ENCODE measurements around the gene SLC35F6.
"Not testable (repeated sequence)": the region's sequence is repeated elsewhere in the genome, so short reads cannot be mapped to it uniquely, and the experiment has no call there.

The SLC35F6 gene

DNA sequence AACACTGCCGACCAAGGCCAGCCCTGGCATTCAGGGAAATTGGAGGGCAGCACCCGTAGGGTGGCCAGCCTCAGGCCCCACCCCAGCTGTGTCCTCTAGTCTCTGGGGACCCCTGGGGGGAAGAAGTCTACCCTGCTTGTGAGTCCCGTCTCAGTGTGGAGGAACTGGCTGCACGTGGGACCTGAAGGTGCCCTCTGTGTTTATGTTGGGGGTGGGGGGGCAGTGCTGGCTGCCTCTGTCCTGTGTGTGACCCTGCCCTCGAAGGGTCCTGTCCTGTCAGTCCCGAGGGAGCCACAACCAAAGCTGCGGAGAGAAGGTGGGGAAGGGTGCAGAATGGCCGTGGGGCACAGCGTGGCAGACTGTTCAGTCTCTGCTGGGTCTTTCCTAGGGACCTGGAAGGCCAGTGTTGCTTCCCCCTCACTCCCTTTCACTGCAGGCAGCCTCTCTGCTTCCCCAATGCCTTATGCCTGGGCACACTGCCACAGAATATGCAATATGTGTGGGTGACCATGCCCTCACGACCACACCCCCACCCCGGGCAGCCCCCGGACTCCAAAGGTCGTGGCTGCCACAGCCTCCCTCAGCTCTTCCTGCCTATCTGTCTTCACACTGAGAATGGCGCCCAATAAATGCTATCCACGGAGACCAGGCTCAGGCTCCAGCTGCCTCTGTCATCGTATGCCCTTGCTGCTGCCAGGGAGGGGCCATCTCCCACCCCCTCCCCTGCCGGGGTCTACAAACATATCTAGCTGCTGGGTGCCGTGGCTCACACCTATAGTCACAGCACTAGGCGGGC is 33.3 kb upstream of the SLC35F6 start:
- no peak for DNase-seq (ENCODE audit: low spot score)

- no peak for DNase-seq (ENCODE audit: low spot score)
Observed at GRCh38 chr2:26731714-26732113, 32.4 kb upstream of the SLC35F6 start.

DNA sequence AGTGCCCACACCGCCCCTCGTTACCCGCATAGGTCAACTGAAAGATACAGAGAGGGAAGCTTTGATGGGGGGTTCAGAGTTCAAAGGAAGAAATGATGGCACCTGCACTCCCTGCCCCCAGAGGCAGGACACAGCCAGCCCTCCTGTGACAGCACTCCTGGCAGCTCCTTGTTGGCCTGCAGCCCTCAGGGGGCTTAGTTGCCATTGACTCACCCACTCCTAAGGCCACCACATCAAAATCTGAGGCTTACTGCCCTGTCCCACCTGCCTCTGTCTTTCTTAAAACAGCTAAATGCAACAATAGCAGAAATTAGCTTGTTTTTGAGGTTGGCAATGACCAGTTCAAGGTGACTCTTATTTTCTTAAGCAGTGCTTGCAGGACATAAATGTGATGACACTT is 31.6 kb upstream of the SLC35F6 start:
- DNase-seq (ENCODE audit: low spot score), result no peak

GRCh38 chr2:26733413-26733812 is 30.7 kb upstream of the SLC35F6 start:
- DNase-seq (ENCODE audit: low spot score), result no peak

DNA sequence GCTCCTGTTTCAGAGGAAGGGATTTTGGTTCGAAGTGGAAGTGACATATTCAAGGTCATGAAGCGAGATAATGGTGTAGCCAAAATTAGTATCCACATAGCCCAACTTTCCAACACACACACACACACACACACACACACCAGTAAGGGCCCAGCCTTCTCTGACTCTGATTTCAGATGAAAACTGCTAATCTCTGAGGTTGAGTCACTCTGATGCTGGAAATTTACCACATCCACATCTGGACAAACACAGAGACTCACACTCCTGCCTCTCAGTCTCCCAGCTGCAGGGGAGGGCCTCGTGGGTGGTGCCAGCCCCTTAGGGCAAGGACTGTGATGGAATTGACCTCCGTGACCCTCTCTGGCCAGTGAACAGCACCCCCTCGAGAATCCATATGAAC is 29.0 kb upstream of the SLC35F6 start:
- DNase-seq (ENCODE audit: low spot score), result no peak

DNA sequence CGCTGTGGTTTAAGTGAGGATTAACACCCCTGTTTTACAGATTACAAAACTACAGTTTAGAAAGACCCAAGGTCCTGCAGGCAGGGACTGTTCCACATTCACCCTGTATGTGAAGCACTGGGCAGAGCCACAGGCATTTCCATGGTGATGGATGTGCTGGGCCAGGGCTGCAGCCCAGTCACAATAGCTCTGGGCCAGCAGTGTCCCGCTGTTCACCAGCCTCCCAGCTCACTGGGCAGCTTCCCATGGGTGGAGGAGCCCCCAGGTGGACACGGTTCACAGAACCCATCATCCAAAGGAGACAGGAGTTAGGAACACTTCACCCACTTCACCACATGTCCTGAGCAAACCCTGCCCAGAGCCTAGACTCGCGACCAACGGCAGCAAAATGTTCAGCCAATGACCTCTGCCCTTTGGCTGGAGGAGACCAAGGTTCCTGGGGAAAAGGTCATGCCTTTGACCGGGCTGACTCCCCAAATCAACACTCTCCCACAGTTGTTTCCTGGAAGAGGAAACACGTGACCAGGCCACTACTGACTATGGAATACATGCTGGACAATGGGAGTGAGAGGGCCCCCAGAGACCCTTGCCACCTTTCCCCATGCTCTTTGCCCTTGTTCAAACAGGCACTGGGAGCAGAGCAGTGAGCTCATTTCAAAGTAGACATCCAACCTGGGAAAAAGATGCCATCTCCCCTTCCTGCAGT is 28.0 kb upstream of the SLC35F6 start:
- no peak for DNase-seq (ENCODE audit: low spot score)

DNA sequence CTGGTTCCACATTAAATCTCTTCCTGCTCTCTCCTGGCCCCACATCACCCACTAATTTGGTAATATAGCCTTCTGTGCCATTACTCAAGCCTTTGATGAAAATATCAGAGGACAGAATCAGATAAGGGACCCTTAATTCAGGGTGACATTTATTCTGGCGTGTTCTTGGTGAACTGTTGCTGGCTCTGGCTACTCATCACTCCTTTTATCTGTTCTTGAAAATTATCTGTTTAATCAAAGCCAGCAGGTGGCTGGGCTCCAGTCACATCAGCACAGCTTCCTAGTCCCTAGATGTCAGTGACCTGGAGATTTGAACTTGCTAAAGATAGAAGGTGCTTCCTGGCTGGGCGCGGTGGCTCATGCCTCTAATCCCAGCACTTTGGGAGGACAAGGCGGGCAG is 26.9 kb upstream of the SLC35F6 start:
- DNase-seq (ENCODE audit: low spot score), result no peak

- no peak for DNase-seq (ENCODE audit: low spot score)
Observed at GRCh38 chr2:26738481-26738880, 25.6 kb upstream of the SLC35F6 start.

GRCh38 chr2:26739514-26739913 is 24.6 kb upstream of the SLC35F6 start:
- no peak for DNase-seq (ENCODE audit: low spot score)

DNA sequence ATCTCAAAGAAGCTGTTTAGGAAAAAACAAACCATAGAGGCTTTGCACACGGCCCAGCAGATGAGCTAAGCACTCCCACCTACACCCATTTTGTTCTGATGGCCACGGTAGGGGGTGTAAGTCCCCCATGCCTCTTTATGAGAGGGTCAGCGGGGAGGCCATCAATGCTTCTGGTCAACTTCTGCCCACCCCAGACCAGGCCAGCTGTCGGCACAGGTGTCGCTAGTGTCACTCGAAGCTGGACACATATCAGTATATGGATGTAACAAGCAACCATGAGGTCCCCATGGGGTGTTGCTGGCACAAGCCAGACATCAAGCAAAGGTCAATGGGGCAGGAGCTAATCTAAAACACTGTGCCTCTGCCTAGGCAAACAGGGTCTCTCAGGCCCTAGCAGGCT is 23.7 kb upstream of the SLC35F6 start:
- no peak for DNase-seq (ENCODE audit: low spot score)

DNA sequence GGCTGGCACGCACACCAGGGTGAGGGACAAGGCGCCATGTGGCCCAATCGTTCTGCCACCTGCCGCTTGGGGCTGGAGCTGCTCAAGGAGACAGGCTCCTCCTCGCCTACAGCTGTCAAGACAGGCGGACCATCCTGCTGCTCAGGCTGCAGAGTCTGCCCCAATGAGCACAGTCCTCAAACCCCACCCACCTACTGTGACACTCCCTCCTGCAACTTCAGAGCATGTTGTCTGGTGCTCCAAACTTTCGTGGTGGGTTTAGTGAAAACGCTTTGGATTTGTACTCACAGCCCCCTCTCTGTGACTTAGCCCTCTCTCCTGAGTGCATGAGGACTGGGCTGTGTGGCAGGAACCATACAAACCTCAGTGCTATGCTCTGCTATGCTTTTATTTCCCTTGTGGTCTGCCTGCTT is 23.2 kb upstream of the SLC35F6 start:
- no peak for DNase-seq (ENCODE audit: low spot score)

- no peak for DNase-seq (ENCODE audit: low spot score)
Observed at GRCh38 chr2:26742048-26742770, 21.9 kb upstream of the SLC35F6 start.

DNA sequence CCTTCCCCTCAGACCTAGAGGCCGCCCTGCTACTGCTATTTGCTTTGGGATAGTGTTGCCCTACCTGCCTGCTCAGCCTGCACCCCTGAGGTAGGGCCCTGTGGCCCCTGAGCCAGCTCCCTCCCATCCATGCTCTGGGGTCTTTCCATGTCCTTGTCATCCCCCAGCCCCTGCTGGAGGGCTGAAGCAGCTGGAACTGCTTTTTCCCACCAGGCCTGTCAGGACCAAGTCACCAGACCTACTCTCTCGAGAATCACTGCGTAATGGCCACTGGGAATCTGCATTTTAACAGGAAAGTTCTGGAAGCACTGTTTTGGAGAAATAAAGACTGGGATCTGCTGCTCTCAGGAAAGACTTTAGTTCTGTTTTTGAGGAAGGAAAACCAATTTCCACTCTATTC is 20.2 kb upstream of the SLC35F6 start:
- DNase-seq (ENCODE audit: low spot score), result no peak

DNA sequence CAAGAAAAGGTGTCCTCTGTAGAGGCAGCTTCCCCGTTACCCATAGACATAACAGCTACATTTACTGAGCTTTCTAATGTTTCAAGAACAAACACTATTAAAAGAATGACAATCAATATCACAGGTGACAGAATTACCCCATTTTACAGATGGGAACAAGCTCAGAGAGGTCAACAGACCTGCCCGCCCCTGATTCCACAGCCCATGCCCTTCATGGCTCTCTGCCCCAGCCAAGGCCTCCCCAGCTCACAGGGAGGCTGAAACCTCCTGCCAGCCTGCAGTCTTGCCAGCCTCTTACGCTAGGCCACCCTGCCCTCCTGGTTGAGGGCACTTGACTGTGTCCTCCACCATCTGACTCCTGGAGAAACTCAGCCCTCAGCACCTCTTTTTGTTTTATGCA is 19.1 kb upstream of the SLC35F6 start:
- no peak for DNase-seq (ENCODE audit: low spot score)

DNA sequence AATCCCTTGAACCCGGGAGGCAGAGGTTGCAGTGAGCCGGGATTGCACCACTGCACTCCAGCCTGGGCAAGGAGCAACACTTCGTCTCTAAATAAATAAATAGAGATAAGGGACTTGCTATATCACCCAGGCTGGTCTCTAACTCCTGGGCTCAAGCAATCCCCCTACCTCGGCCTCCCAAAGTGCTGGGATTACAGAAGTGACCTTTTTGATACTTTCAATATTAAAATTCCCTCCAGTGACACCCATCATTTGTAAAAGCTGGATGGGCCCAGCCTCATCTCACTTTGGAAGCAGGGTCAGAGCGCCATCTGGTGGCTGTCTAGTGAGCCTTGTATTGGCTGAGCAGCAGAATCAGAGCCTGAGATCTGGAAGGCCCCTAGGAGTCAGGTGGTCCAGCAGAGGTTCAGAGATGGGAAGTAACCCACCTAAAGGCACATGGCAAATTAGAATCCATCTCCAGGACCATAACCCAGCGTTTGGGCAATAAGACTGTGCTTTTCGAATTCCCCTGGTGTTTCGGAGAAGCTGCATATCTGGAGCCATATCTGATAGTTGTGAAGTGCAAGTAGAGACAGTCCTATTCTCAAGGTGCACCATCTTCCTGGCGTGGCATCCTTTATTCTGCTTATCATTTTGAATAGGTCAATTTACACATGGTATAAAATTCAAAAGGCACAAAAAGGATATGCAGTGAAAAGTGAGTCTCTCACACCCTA is 18.3 kb upstream of the SLC35F6 start:
- DNase-seq (ENCODE audit: low spot score), result peak; percentile 72

DNA sequence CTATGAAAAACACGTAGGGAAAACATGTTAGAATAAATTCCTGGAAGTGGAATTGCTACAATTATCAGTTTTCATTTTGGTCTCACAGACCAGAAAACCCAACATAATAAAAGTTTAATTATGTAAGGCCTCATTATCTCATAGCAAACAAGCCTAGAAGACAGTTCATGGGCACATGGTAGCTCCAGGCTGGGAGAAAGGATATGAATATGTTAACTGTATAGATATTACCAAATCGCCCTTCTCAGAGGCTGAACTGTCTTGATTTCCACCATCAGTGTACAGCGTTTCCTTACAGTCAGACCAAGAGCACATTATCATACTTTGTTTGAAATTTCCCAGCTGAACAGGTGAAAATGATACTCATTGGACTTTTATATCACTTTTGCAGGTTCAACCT is 17.1 kb upstream of the SLC35F6 start:
- DNase-seq (ENCODE audit: low spot score), result no peak

- not testable (repeated sequence) for DNase-seq (ENCODE audit: low spot score)
Observed at GRCh38 chr2:26749787-26750420, 14.2 kb upstream of the SLC35F6 start.

GRCh38 chr2:26750467-26750866 is 13.6 kb upstream of the SLC35F6 start:
- not testable (repeated sequence) for DNase-seq (ENCODE audit: low spot score)

- DNase-seq (ENCODE audit: low spot score), result no peak
Observed at GRCh38 chr2:26752656-26753055, 11.4 kb upstream of the SLC35F6 start.

DNA sequence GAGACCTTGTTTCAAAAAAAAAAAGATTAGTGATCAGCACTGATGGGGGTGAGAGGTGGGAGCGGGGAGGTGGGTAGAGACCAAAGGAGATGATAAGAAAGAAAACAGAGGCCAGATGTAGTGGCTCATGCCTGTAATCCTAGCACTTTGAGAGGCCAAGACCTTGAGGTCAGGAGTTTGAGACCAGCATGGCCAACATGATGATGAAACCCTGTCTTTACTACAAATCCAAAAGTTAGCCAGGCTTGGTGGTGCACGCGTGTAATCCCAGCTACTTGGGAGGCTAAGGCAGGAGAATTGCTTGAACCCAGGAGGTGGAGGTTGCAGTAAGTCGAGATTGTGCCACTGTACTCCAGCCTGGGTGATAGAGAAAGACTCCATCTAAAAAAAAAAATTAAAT is 9.5 kb upstream of the SLC35F6 start:
- DNase-seq (ENCODE audit: low spot score), result no peak

DNA sequence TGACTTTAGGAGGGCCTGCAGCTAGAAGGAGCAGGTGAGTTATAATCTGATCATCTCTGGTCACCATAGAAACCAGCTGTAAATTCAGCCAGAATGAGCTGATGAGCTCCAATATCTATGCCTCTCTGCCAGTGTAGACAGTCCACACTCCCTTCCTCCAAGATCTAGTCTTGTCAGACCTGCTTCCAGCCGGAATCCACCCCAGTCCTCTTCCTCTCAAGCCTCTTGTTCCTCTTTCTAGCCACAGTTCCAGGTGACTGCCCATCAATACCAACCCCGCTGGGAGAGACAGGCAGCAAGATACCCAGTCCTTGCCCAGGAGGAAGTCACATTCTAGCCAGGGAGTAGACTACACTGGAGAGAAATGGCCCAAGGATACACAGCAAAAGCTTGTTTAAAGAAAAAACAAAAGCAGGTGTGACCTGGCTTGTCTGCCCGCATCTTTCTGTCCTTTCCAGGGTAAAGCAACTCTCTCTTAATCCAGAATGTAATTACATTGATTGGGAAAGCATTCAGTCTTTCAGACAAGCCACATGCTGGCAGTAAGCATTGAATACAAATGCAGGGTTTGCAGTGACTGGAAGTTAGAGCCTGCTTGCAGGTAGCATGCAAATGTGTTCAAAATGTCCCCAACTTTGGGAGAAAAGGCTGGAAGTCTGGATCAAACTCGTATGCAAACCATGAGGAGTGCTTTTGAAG is 9.0 kb upstream of the SLC35F6 start:
- no peak for DNase-seq (ENCODE audit: low spot score)

Measured in globus pallidus (tissue), 1 donor.